ENCODE results near the gene TMPRSS6. TPM values are rescaled to one million over a fixed set of nuclear protein-coding genes. Genes with fewer than 3 reads are reported as not detected.

TMPRSS6 gene
- total RNA-seq, 6 experiments from 2014 or later: not detected

DNA sequence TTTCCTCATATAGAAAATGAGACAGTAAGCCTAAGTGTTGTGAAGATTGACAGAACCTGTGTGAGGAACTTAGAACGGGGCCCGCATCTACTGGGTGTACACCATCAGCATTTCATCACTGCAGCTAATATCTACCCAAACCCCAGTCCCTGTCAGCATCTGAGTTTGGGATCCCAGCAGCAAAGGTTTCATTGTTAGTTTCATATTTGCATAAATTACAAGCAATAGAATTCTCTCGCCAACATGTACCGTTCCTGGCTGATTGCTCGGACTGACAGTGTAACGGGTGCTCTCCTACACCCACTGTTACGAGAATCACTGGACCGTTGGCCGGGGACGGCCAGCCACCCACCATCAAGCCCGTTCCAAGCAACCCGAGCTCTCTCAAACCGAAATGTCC, 10.4 kb upstream of the TMPRSS6 start:
- TF ChIP-seq, protein P1, sequence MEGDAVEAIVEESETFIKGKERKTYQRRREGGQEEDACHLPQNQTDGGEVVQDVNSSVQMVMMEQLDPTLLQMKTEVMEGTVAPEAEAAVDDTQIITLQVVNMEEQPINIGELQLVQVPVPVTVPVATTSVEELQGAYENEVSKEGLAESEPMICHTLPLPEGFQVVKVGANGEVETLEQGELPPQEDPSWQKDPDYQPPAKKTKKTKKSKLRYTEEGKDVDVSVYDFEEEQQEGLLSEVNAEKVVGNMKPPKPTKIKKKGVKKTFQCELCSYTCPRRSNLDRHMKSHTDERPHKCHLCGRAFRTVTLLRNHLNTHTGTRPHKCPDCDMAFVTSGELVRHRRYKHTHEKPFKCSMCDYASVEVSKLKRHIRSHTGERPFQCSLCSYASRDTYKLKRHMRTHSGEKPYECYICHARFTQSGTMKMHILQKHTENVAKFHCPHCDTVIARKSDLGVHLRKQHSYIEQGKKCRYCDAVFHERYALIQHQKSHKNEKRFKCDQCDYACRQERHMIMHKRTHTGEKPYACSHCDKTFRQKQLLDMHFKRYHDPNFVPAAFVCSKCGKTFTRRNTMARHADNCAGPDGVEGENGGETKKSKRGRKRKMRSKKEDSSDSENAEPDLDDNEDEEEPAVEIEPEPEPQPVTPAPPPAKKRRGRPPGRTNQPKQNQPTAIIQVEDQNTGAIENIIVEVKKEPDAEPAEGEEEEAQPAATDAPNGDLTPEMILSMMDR (IDR thresholded peaks at IDR 0.05): no peak
- H3K9me3 Mint-ChIP-seq: no peaks in the 10 kb centered on the region
- H3K27me3 Mint-ChIP-seq (ENCODE audit: insufficient read depth): peaks cover 63% of the 10 kb centered on the region
- no peaks in the 10 kb centered on the region for H3K36me3 Mint-ChIP-seq (ENCODE audit: low read depth)
- DNase-seq: no peak
- H3K4me1 Mint-ChIP-seq (ENCODE audit: low read depth): peaks cover 7% of the 10 kb centered on the region
- H3K27ac Mint-ChIP-seq: no peak overlapping the region
- no peak overlapping the region for H3K4me3 Mint-ChIP-seq

DNA sequence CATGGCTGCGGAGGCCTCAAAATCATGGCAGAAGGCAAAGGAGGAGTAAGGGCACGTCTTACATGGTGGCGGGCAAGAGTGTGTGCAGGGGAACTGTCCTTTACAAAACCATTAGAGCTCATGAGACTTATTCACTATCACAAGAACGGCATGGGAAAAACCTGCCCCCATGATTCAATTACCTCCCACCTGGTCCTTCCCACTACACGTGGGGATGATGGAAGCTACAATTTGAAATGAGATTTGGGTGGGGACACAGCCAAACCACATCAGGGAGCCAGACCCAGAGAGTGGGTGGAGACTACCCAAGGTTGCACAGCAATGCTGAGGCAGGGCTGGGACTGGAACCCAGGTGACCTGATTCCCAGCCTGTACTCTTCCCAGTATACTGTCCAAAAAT, 8.6 kb upstream of the TMPRSS6 start:
- DNase-seq: no peak
- peaks cover 7% of the 10 kb centered on the region for H3K4me1 Mint-ChIP-seq (ENCODE audit: low read depth)
- TF ChIP-seq, protein P1 (IDR thresholded peaks at IDR 0.05): no peak
- no peaks in the 10 kb centered on the region for H3K36me3 Mint-ChIP-seq (ENCODE audit: low read depth)
- H3K27me3 Mint-ChIP-seq (ENCODE audit: insufficient read depth): peaks cover 56% of the 10 kb centered on the region
- no peak overlapping the region for H3K4me3 Mint-ChIP-seq
- H3K9me3 Mint-ChIP-seq: no peaks in the 10 kb centered on the region
- no peak overlapping the region for H3K27ac Mint-ChIP-seq

DNA sequence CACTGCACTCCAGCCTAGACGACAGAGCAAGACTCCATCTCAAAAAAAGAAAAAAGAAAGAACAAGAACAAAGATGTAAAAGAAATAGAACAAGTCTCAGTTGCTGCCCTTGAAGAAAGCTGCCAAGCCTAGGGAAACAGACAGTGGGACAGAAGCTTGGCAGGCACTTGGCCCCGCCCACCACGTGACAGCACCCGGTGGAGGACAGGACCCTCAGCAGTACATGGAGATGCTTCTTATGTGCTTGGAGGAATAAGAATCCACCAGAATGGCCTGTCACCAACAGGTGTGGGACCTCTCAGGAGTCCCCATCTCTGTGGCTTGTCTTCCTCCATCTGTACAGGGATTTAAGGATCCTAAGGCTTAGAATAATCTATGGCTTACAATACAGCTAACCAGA, 7.6 kb upstream of the TMPRSS6 start:
- Mint-ChIP-seq H3K4me3 (no peak overlapping the region), H3K4me1 (ENCODE audit: low read depth) (peaks cover 4% of the 10 kb centered on the region), H3K9me3 (no peaks in the 10 kb centered on the region), H3K36me3 (ENCODE audit: low read depth) (no peaks in the 10 kb centered on the region), H3K27ac (no peak overlapping the region), H3K27me3 (ENCODE audit: insufficient read depth) (peaks cover 54% of the 10 kb centered on the region)
- TF ChIP-seq, protein P1 (IDR thresholded peaks at IDR 0.05): no peak
- no peak for DNase-seq

DNA sequence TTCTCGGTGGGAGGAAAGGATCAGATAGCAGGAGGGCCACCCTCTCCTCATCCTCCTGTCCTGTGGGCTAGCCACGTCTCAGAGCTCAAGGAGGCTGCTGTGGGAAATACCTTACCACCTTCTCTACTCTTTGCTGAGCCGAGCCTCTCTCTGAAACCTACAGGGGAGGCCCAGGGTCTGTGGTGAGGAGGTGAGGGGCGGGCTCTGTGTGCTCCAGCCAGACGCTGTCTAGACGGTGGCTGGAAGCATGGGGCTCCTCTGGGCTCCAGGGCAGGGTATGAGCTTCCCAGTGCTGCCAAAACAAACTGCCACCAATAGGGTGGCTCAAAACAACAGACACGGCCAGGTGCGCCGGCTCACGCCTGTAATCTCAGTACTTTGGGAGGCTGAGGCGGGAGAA, 5.5 kb upstream of the TMPRSS6 start:
- Mint-ChIP-seq H3K27me3 (ENCODE audit: insufficient read depth) (peaks cover 51% of the 10 kb centered on the region), H3K9me3 (no peaks in the 10 kb centered on the region), H3K27ac (no peak overlapping the region), H3K4me1 (ENCODE audit: low read depth) (no peaks in the 10 kb centered on the region), H3K36me3 (ENCODE audit: low read depth) (no peaks in the 10 kb centered on the region), H3K4me3 (no peak overlapping the region)
- TF ChIP-seq, protein P1 (IDR thresholded peaks at IDR 0.05): no peak
- no peak for DNase-seq

DNA sequence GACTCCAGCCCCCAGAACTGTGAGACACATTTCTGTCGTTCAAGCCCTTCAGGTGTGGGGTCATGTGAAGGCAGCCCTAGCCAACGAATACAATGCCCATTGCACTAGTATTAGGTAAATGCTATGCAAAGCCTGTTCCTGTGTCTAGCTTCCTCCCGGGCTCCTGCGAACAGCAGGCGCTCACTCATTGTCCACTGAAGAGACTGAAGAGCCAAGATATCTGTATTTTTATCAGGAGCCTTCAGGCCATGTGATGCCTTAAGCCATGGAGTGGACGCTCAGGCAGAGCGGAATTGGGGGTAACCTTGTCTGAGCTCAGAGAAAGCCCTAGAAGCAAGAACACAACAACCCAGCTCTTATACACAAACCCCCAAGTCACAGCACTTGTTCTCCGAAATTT, 4.2 kb upstream of the TMPRSS6 start:
- H3K4me3 Mint-ChIP-seq: no peak overlapping the region
- DNase-seq: no peak
- H3K36me3 Mint-ChIP-seq (ENCODE audit: low read depth): no peaks in the 10 kb centered on the region
- no peak overlapping the region for H3K27ac Mint-ChIP-seq
- TF ChIP-seq, protein P1 (IDR thresholded peaks at IDR 0.05): no peak
- no peaks in the 10 kb centered on the region for H3K4me1 Mint-ChIP-seq (ENCODE audit: low read depth)
- H3K9me3 Mint-ChIP-seq: no peaks in the 10 kb centered on the region
- peaks cover 44% of the 10 kb centered on the region for H3K27me3 Mint-ChIP-seq (ENCODE audit: insufficient read depth)

All from HFFc6 (cell line).